ENCODE measurements around the gene XPNPEP1. TPM values are rescaled to one million over a fixed set of nuclear protein-coding genes. Genes with fewer than 3 reads are reported as not detected.

Gene XPNPEP1
- polyA plus RNA-seq, 1 of the 3 experiments (the other 2 are of a cell fraction), result 167 TPM

- no peaks in the 10 kb centered on the region for H4K20me1 ChIP-seq (ENCODE audit: insufficient read depth)
- H3K9ac ChIP-seq, result no peak overlapping the region
- H3K4me2 ChIP-seq, result no peak overlapping the region
- H3K4me1 ChIP-seq (ENCODE audit: control insufficient read depth in 1 of 2, insufficient read depth in 2 of 2, low read depth in 1 of 2, low read length in 1 of 2), result peaks cover 0 to 7% of the 10 kb centered on the region in 2 experiments; a peak in 2 of 4 replicates
- H3K36me3 ChIP-seq (replicated peaks in 1 of 2; ENCODE audit: control insufficient read depth in 1 of 2, insufficient read depth in 2 of 2, low read length in 1 of 2), result no peaks in the 10 kb centered on the region
- H3K9me2 ChIP-seq, result no peaks in the 10 kb centered on the region
- H3F3A ChIP-seq (replicated peaks; ENCODE audit: insufficient read depth), result no peaks in the 10 kb centered on the region
- H3K9me3 ChIP-seq, result no peaks in the 10 kb centered on the region
- H3K27ac ChIP-seq (ENCODE audit: low read depth in 2 of 2, low read length in 1 of 2), result no peak overlapping the region
- CTCF ChIA-PET, result interaction anchor here (1.1 to 4.1 kb wide), 2 partner anchors 8 to 71 kb away, joined by 3 to 15 read pairs; no protein-coding TSS in a partner anchor
- TF ChIP-seq MAX (IDR thresholded peaks at IDR 0.05; ENCODE audit: low read depth) (no peak), REST (IDR thresholded peaks at IDR 0.05; ENCODE audit: low read depth, low read length) (no peak), RCOR1 (IDR thresholded peaks at IDR 0.05; ENCODE audit: low read length) (no peak), USF1 (IDR thresholded peaks at IDR 0.05; ENCODE audit: borderline replicate concordance, low read depth) (no peak), RFX5 (IDR thresholded peaks at IDR 0.05; ENCODE audit: low read length) (no peak), JUND (IDR thresholded peaks at IDR 0.05) (no peak), MXI1 (IDR thresholded peaks at IDR 0.05; ENCODE audit: low read depth, low read length) (no peak), PBX3 (IDR thresholded peaks at IDR 0.05) (no peak), TAF1 (IDR thresholded peaks at IDR 0.05; ENCODE audit: borderline replicate concordance, low read depth, low read length) (no peak), YY1 (IDR thresholded peaks at IDR 0.05; ENCODE audit: low read depth) (no peak), RAD21 (IDR thresholded peaks at IDR 0.05; ENCODE audit: low read length) (no peak), FOXM1 (IDR thresholded peaks at IDR 0.05; ENCODE audit: low read depth) (no peak), SIN3A (IDR thresholded peaks at IDR 0.05; ENCODE audit: borderline replicate concordance, low read depth, low read length) (no peak), TEAD4 (IDR thresholded peaks at IDR 0.05; ENCODE audit: borderline replicate concordance, insufficient read depth) (no peak), GABPA (IDR thresholded peaks at IDR 0.05; ENCODE audit: low read depth) (no peak), RXRA (IDR thresholded peaks at IDR 0.05; ENCODE audit: borderline replicate concordance, low read depth) (no peak), EP300 (IDR thresholded peaks at IDR 0.05; ENCODE audit: borderline replicate concordance in 1 of 2, low read depth in 1 of 2, low read length in 1 of 2) (no peak), EZH2phosphoT487 (IDR thresholded peaks at IDR 0.05; ENCODE audit: borderline replicate concordance, low read depth) (no peak)
- WGBS (ENCODE audit: low lambda C conversion rate), result 48% methylated on average over 5 of the region's 5 CpGs
- no peak overlapping the region for H2AFZ ChIP-seq (ENCODE audit: low read depth)
- DNase-seq, result no peak
- no peaks in the 10 kb centered on the region; the same call in 1 of the 2 replicates for H3K27me3 ChIP-seq (ENCODE audit: insufficient read depth)
- POLR2A ChIA-PET, result no interaction called here
- no peak overlapping the region for H3K4me3 ChIP-seq (ENCODE audit: low read depth in 2 of 2, low read length in 1 of 2)
- no peaks in the 10 kb centered on the region for H3K79me2 ChIP-seq (ENCODE audit: insufficient read depth)
Observed at GRCh38 chr10:109845308-109845707, 78.0 kb downstream of the XPNPEP1 start.

Data from SK-N-SH (cell line).